Panc1 (cell line): ENCODE results near the gene HSD17B3. TPM values are rescaled to one million over a fixed set of nuclear protein-coding genes. Genes with fewer than 3 reads are reported as not detected.

Source experiments
- ATAC-seq: fragments of 200-7000 bp; cut with Tn5 transposase; 2 replicates; pipeline ENCODE4 v1.9.1; 2020; ENCODE audit warnings: mild to moderate bottlenecking, moderate library complexity
- BruUV-seq: library from RNA; stranded (reverse); fragments of 400-500 nt; replicated peaks from 2 replicates; lab custom pipeline; 2021; lab: Mats Ljungman, UMichigan
- CTCF ChIA-PET: fragments of 300-600 bp; sonication (Branson Sonifier 250); formaldehyde crosslinking; loops from one replicate; lab custom pipeline; 2022; ENCODE audit warnings: antibody characterized with exemption; lab: Charles Lee
- POLR2A ChIA-PET: fragments of 300-600 bp; sonication (Branson Sonifier 250); formaldehyde crosslinking; loops from one replicate; lab custom pipeline; 2022; ENCODE audit warnings: antibody characterized with exemption; lab: Charles Lee
- DNase-seq: peaks from one replicate; pipeline ENCODE4 v3.0.0-alpha.2; 2010; ENCODE audit warnings: low read depth, low spot score
- H3K27ac ChIP-seq: 2 replicates; pipeline ENCODE4 v1.5.1; 2011; ENCODE audit warnings: mild to moderate bottlenecking, low read length, inconsistent platforms
- H3K27me3 ChIP-seq: fragments of 200-500 bp; sonication (Bioruptor generic); 2 replicates; pipeline ENCODE4 v1.6.0; 2014; ENCODE audit warnings: low read length, inconsistent platforms; ENCODE audit not compliant: control insufficient read depth, insufficient read depth
- H3K36me3 ChIP-seq: fragments of 200-500 bp; sonication (Bioruptor generic); 2 replicates; pipeline ENCODE4 v1.5.1; 2014; ENCODE audit warnings: inconsistent platforms, mild to moderate bottlenecking, low read length, moderate library complexity; ENCODE audit not compliant: control insufficient read depth, insufficient read depth
- H3K4me1 ChIP-seq: 2 replicates; pipeline ENCODE4 v1.5.1; 2011; ENCODE audit warnings: inconsistent platforms, mild to moderate bottlenecking, low read length, moderate library complexity; ENCODE audit not compliant: control insufficient read depth, insufficient read depth
- H3K4me3 ChIP-seq, 2 experiments: 2 replicates each; pipeline ENCODE4 v1.5.1; 2011 to 2012; ENCODE audit warnings: low read depth in 2 of 2, low read length in 2 of 2, mild to moderate bottlenecking in 2 of 2, inconsistent platforms in 1 of 2, moderate library complexity in 1 of 2
- H3K9me3 ChIP-seq: fragments of 200-500 bp; sonication (Bioruptor generic); 2 replicates; pipeline ENCODE4 v1.5.1; 2014; ENCODE audit warnings: low read depth, mild to moderate bottlenecking, inconsistent platforms, low read length, moderate library complexity; ENCODE audit not compliant: control insufficient read depth, insufficient read depth
- POLR2AphosphoS5 ChIP-seq: IDR thresholded peaks from 2 replicates; pipeline ENCODE4 v1.6.1; 2012; ENCODE audit warnings: mild to moderate bottlenecking, low read depth, low read length, moderate library complexity
- SIN3A ChIP-seq: IDR thresholded peaks from 2 replicates; pipeline ENCODE4 v1.6.1; 2012; ENCODE audit warnings: low read depth, mild to moderate bottlenecking, low read length, moderate library complexity, borderline replicate concordance; ENCODE audit not compliant: insufficient read depth
- TCF7L2 ChIP-seq: IDR thresholded peaks from 2 replicates; pipeline ENCODE4 v1.6.1; 2011; ENCODE audit warnings: mild to moderate bottlenecking, low read depth, low read length, inconsistent platforms
- in situ Hi-C: cut with HindIII; loops from 2 replicates; pipeline ENCODE4 v1.10.0; 2016; ENCODE audit warnings: low sequenced_read_pairs, low pct_unique_long_range_greater_than_20kb
- intact Hi-C: fragments of 100-400 bp; cut with micrococcal nuclease; formaldehyde crosslinking; loops from one replicate; pipeline ENCODE4 v1.10.0; 2022; ENCODE audit not compliant: unreplicated experiment
- total RNA-seq: library from RNA; stranded (reverse); gene quantifications from one replicate; pipeline ENCODE4 v1.2.1, GENCODE V29; 2021; ENCODE audit not compliant: unreplicated experiment
- TF ChIP-seq, protein P1 (sequence below): fragments of 450-650 bp; IDR thresholded peaks from 2 replicates; pipeline ENCODE4 v1.5.1; 2017; ENCODE audit warnings: mild to moderate bottlenecking
- TF ChIP-seq, protein P2 (sequence below), 2 experiments: IDR thresholded peaks; 2 replicates each; pipeline ENCODE4 v1.6.1; 2011 to 2012; ENCODE audit warnings: low read depth in 2 of 2, control low read depth in 1 of 2, low read length in 1 of 2, mild to moderate bottlenecking in 1 of 2, moderate library complexity in 1 of 2; ENCODE audit not compliant: insufficient read depth in 1 of 2

Gene HSD17B3
- total RNA-seq, 1 experiment from 2014 or later = 0.39 TPM

DNA sequence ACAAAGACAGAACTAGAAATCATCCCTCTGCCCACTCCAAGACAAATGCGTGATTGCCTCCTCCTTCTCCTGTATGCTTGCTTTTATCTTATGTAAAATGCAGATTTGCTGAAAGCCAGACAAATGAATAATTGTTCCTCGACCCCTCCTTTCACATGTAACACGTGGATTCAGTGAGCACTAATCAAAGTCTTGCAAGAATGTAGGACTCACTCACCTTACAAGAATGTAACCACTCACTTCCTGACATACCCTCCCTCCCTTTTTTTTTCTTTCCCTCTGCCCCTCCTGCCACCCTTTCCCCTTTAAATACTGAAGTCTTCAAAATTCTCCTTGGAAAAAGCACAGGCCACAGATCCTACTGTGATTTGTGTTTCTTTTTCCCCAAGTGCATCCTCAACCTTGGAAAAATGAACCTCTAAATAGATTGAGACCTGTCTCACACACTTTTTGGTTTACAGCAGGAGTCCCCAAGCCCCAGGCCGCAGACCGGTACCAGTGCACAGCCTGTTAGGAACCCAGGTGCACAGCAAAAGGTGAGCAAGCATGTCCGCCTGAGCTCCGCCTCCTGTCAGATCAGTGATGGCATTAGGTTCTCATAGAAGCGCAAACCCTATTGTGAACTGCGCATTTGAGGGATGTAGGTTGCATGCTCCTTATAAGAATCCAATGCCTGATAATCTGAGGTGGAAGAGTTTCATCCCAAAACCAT is 29.4 kb upstream of the HSD17B3 start:
- Histone ChIP-seq H3K27me3 (no peaks in the 10 kb centered on the region), H3K4me1 (no peaks in the 10 kb centered on the region), H3K9me3 (no peaks in the 10 kb centered on the region), H3K4me3 (no peak overlapping the region), H3K27ac (no peak overlapping the region), H3K36me3 (no peaks in the 10 kb centered on the region)
- intact Hi-C loops = no loop called here
- in situ Hi-C loops = no loop called here
- DNase-seq = no peak
- TF ChIP-seq POLR2AphosphoS5 = no peak
- TF ChIP-seq, protein P1, sequence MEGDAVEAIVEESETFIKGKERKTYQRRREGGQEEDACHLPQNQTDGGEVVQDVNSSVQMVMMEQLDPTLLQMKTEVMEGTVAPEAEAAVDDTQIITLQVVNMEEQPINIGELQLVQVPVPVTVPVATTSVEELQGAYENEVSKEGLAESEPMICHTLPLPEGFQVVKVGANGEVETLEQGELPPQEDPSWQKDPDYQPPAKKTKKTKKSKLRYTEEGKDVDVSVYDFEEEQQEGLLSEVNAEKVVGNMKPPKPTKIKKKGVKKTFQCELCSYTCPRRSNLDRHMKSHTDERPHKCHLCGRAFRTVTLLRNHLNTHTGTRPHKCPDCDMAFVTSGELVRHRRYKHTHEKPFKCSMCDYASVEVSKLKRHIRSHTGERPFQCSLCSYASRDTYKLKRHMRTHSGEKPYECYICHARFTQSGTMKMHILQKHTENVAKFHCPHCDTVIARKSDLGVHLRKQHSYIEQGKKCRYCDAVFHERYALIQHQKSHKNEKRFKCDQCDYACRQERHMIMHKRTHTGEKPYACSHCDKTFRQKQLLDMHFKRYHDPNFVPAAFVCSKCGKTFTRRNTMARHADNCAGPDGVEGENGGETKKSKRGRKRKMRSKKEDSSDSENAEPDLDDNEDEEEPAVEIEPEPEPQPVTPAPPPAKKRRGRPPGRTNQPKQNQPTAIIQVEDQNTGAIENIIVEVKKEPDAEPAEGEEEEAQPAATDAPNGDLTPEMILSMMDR = no peak
- no peak for TF ChIP-seq SIN3A
- no peak for TF ChIP-seq TCF7L2
- CTCF ChIA-PET = no interaction called here
- no peak for ATAC-seq
- POLR2A ChIA-PET = no interaction called here
- BruUV-seq = no TSS peak

DNA sequence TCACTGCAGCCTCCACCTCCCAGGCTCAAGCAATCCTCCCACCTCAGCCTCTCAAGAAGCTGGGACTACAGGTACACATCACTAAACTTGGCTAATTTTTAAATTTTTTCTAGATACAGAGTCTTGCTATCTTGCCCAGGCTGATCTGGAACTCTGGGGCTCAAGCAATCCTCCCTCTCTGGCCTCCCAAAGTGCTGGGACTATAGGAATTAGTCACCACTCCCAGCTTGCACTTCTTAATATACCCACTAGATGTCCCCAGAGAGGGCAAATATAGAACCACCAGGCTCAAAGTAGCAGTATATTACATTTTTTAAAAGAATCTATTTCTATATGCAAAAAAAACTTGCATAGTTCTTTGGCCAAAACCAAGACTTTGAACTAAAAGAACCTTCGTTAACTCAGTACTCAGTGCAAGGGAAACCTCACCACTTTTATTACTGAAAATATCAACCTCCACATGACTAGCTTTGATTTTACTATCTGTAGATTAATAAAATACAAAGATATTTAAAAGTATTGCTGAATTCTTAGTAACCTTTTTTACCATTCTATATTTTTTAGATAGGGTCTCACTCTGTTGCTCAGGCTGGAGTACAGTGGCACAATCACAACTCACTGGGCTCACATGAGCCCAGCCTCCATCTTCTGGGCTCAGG is 25.8 kb upstream of the HSD17B3 start:
- Histone ChIP-seq H3K4me1 (no peaks in the 10 kb centered on the region), H3K9me3 (no peaks in the 10 kb centered on the region), H3K27ac (no peak overlapping the region), H3K27me3 (no peaks in the 10 kb centered on the region), H3K4me3 (no peak overlapping the region), H3K36me3 (no peaks in the 10 kb centered on the region)
- CTCF ChIA-PET = interaction anchor here (0.5 to 2.3 kb wide), 4 partner anchors 17 to 339 kb away, joined by 3 to 9 read pairs (median 4); no protein-coding TSS in a partner anchor
- in situ Hi-C loops (no loop called here), intact Hi-C loops (loop anchor here (5.0 kb wide), 1 partner anchor 334 kb away; no protein-coding TSS in a partner anchor)
- DNase-seq (no peak), ATAC-seq (peak; percentile 80)
- POLR2A ChIA-PET = interaction anchor here (0.6 kb wide), 1 partner anchor 27 kb away, joined by 3 read pairs; no protein-coding TSS in a partner anchor
- BruUV-seq = no TSS peak
- TF ChIP-seq, protein P2, sequence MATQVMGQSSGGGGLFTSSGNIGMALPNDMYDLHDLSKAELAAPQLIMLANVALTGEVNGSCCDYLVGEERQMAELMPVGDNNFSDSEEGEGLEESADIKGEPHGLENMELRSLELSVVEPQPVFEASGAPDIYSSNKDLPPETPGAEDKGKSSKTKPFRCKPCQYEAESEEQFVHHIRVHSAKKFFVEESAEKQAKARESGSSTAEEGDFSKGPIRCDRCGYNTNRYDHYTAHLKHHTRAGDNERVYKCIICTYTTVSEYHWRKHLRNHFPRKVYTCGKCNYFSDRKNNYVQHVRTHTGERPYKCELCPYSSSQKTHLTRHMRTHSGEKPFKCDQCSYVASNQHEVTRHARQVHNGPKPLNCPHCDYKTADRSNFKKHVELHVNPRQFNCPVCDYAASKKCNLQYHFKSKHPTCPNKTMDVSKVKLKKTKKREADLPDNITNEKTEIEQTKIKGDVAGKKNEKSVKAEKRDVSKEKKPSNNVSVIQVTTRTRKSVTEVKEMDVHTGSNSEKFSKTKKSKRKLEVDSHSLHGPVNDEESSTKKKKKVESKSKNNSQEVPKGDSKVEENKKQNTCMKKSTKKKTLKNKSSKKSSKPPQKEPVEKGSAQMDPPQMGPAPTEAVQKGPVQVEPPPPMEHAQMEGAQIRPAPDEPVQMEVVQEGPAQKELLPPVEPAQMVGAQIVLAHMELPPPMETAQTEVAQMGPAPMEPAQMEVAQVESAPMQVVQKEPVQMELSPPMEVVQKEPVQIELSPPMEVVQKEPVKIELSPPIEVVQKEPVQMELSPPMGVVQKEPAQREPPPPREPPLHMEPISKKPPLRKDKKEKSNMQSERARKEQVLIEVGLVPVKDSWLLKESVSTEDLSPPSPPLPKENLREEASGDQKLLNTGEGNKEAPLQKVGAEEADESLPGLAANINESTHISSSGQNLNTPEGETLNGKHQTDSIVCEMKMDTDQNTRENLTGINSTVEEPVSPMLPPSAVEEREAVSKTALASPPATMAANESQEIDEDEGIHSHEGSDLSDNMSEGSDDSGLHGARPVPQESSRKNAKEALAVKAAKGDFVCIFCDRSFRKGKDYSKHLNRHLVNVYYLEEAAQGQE (IDR thresholded peaks at IDR 0.05; ENCODE audit: insufficient read depth in 1 of 2, low read depth in 2 of 2, low read length in 1 of 2) = no peak
- TF ChIP-seq, protein P1 = peak; percentile 81
